ENCODE data around the gene WDR87.

DNA sequence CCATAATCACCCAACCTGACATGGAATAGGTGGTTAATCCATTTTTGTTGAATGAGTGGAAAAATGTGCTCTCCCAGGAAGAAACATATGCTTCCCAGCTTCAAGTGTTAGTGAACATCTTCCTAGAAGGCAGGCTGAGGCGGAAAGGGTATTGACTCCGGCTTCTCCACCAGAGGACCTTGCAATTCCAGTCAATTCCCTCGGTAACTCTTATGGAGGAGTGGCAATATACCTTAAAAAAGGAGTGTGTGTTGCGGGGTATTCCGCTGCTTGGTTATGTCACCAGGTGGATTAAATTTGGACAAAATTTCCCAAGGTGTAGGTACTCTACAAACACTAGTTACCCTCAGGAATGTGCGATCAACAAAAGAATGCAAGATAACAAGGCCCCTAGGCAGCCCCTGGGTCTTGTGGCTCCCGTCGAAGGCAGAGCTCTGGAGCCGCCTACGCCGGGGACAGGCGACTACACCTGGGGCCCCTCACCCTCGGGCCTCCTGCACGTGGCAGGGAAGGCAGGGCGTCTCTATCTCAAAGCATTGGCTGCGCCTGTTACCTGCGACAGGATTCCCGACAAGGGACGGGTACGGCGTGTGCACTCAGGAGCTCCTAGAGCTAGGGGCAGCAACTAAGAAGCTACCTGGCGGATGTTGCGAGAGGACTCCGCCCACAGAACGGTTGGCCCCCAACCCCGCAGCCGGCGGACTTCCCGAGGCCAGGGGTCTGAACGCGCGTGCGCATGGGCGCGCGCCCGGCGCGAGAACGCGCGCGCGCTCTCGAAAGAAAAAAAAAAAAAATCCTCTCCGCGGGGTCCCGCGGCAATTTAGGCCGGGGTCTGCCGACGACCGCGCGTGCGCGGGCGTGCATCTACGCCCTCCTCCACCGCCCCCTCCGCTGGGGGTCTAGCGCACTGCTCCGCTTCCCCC lies at the start of gene WDR87:
- TF ChIP-seq TAF1 (IDR thresholded peaks at IDR 0.05; ENCODE audit: borderline replicate concordance, insufficient read depth, low read length): no peak
- TF ChIP-seq SIN3A (IDR thresholded peaks at IDR 0.05; ENCODE audit: borderline replicate concordance, insufficient read depth, low read length): no peak
- TF ChIP-seq POLR2AphosphoS5 (IDR thresholded peaks at IDR 0.05; ENCODE audit: low read depth, low read length): no peak
- TF ChIP-seq, protein P1, sequence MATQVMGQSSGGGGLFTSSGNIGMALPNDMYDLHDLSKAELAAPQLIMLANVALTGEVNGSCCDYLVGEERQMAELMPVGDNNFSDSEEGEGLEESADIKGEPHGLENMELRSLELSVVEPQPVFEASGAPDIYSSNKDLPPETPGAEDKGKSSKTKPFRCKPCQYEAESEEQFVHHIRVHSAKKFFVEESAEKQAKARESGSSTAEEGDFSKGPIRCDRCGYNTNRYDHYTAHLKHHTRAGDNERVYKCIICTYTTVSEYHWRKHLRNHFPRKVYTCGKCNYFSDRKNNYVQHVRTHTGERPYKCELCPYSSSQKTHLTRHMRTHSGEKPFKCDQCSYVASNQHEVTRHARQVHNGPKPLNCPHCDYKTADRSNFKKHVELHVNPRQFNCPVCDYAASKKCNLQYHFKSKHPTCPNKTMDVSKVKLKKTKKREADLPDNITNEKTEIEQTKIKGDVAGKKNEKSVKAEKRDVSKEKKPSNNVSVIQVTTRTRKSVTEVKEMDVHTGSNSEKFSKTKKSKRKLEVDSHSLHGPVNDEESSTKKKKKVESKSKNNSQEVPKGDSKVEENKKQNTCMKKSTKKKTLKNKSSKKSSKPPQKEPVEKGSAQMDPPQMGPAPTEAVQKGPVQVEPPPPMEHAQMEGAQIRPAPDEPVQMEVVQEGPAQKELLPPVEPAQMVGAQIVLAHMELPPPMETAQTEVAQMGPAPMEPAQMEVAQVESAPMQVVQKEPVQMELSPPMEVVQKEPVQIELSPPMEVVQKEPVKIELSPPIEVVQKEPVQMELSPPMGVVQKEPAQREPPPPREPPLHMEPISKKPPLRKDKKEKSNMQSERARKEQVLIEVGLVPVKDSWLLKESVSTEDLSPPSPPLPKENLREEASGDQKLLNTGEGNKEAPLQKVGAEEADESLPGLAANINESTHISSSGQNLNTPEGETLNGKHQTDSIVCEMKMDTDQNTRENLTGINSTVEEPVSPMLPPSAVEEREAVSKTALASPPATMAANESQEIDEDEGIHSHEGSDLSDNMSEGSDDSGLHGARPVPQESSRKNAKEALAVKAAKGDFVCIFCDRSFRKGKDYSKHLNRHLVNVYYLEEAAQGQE (IDR thresholded peaks at IDR 0.05; ENCODE audit: insufficient read depth in 1 of 2, low read depth in 2 of 2, low read length in 2 of 2): no peak
